Endodermal cell (in vitro differentiated cells): ENCODE measurements around the gene KCNH6. TPM values are rescaled to one million over a fixed set of nuclear protein-coding genes. Genes with fewer than 3 reads are reported as not detected.

Experiments
- DNase-seq: peaks from one replicate; pipeline ENCODE4 v3.0.0-alpha.2; 2017
- H3K27ac ChIP-seq: 2 replicates; pipeline ENCODE4 v1.5.1; 2013; ENCODE audit warnings: mild to moderate bottlenecking, low read depth, low read length, moderate library complexity
- H3K27me3 ChIP-seq: 2 replicates; pipeline ENCODE4 v1.6.1; 2013; ENCODE audit warnings: mild to moderate bottlenecking, low read length, moderate library complexity; ENCODE audit not compliant: insufficient read depth, control insufficient read depth, poor library complexity, severe bottlenecking
- H3K36me3 ChIP-seq: 2 replicates; pipeline ENCODE4 v1.7.0; 2013; ENCODE audit warnings: mild to moderate bottlenecking, low read length, moderate library complexity; ENCODE audit not compliant: control insufficient read depth, insufficient read depth
- H3K4me1 ChIP-seq: one replicate; pipeline ENCODE4 v1.7.0; 2013; ENCODE audit warnings: low read length; ENCODE audit not compliant: control insufficient read depth, insufficient read depth
- H3K4me3 ChIP-seq: 2 replicates; pipeline ENCODE4 v1.5.1; 2013; ENCODE audit warnings: mild to moderate bottlenecking, low read length, moderate library complexity
- H3K9ac ChIP-seq: 2 replicates; pipeline ENCODE4 v1.6.1; 2013; ENCODE audit warnings: mild to moderate bottlenecking, low read length, moderate library complexity; ENCODE audit not compliant: poor library complexity, severe bottlenecking; ENCODE audit errors: extremely low read depth
- H3K9me3 ChIP-seq: 2 replicates; pipeline ENCODE4 v1.6.1; 2013; ENCODE audit warnings: mild to moderate bottlenecking, low read length, moderate library complexity; ENCODE audit not compliant: control insufficient read depth
- H3K27ac Mint-ChIP-seq: 2 replicates; pipeline ENCODE4 v1.8.0; 2020; ENCODE audit warnings: mixed read lengths
- H3K27me3 Mint-ChIP-seq: 2 replicates; pipeline ENCODE4 v1.8.0; 2021; ENCODE audit warnings: mild to moderate bottlenecking, mixed read lengths; ENCODE audit not compliant: insufficient read depth
- H3K36me3 Mint-ChIP-seq: 2 replicates; pipeline ENCODE4 v1.8.0; 2020; ENCODE audit warnings: low read depth, mixed read lengths
- H3K4me1 Mint-ChIP-seq: 2 replicates; pipeline ENCODE4 v1.8.0; 2020; ENCODE audit warnings: mixed read lengths
- H3K4me3 Mint-ChIP-seq: 2 replicates; pipeline ENCODE4 v1.8.0; 2020; ENCODE audit warnings: mild to moderate bottlenecking, moderate library complexity, mixed read lengths
- H3K9me3 Mint-ChIP-seq: 2 replicates; pipeline ENCODE4 v1.8.0; 2020; ENCODE audit warnings: mild to moderate bottlenecking, mixed read lengths
- CTCF ChIP-seq: fragments of 200-600 bp; sonication (generic); conservative IDR thresholded peaks from 2 replicates; pipeline ENCODE4 v1.5.0; 2021; ENCODE audit warnings: antibody characterized with exemption, mild to moderate bottlenecking
- WGBS, 2 experiments: methylation state at CpG; one replicate each; pipeline versions ENCODE4 v1.1.5 to v1.1.7; 2013; ENCODE audit warnings: missing lambda C conversion rate in 2 of 2, mixed read lengths in 1 of 2; ENCODE audit not compliant: insufficient coverage in 1 of 2, insufficient read length in 1 of 2; 5-methylcytosine and 5-hydroxymethylcytosine counted together
- total RNA-seq, 2 donors: library from RNA; stranded (reverse); fragmentation: NEBNext Ultra II Directional in 1 of 2; extraction: Animal tissue kit (Norgen Biotek cat#: 25700) in 1 of 2; gene quantifications; 2 replicates in 1 of 2; 3 replicates in 1 of 2; pipeline ENCODE4 v1.2.1, GENCODE V29; 2021

Gene KCNH6
- total RNA-seq, 2 donors from 2014 or later: 0.79 to 0.95 TPM

DNA sequence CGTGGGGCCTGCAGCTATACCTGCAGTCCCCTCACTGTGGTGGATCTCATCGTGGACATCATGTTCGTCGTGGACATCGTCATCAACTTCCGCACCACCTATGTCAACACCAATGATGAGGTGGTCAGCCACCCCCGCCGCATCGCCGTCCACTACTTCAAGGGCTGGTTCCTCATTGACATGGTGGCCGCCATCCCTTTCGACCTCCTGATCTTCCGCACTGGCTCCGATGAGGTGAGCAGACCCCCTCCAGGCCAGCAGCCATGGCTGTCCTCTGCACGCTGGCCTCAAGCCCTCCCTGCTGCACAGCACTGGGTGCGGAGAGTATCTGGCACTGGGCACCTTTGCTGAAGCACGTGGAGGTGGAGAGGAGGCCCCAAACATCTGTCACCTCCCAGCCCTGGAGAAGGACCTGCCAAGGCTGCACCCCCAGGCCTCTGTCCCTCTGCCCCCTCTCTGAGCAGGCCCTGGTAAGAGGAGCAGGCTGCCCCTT is 11.0 kb downstream of the KCNH6 start:
- peaks cover 22% of the 10 kb centered on the region for H3K27me3 Mint-ChIP-seq
- no peaks in the 10 kb centered on the region for H3K9me3 Mint-ChIP-seq
- H3K27ac Mint-ChIP-seq: no peak overlapping the region
- no peak for DNase-seq
- WGBS, 2 experiments: 94 to 95% methylated on average over 12 to 17 of the region's 17 CpGs
- H3K4me1 ChIP-seq: peaks cover 4% of the 10 kb centered on the region
- no peaks in the 10 kb centered on the region for H3K36me3 ChIP-seq
- H3K36me3 Mint-ChIP-seq: no peaks in the 10 kb centered on the region
- TF ChIP-seq CTCF: no peak
- no peak overlapping the region for H3K27ac ChIP-seq
- H3K4me3 Mint-ChIP-seq: no peak overlapping the region
- no peak overlapping the region for H3K9ac ChIP-seq
- H3K4me1 Mint-ChIP-seq: peaks cover 9% of the 10 kb centered on the region
- H3K4me3 ChIP-seq: no peak overlapping the region
- peaks cover 22% of the 10 kb centered on the region for H3K27me3 ChIP-seq
- no peaks in the 10 kb centered on the region for H3K9me3 ChIP-seq

- H3K27me3 Mint-ChIP-seq: peaks cover 30% of the 10 kb centered on the region
- H3K4me3 ChIP-seq: no peak overlapping the region
- no peaks in the 10 kb centered on the region for H3K36me3 ChIP-seq
- no peak overlapping the region for H3K9ac ChIP-seq
- H3K27ac ChIP-seq: no peak overlapping the region
- no peak for TF ChIP-seq CTCF
- H3K9me3 ChIP-seq: no peaks in the 10 kb centered on the region
- no peaks in the 10 kb centered on the region for H3K9me3 Mint-ChIP-seq
- DNase-seq: no peak
- H3K27me3 ChIP-seq: peaks cover 30% of the 10 kb centered on the region
- peaks cover 3% of the 10 kb centered on the region for H3K4me1 Mint-ChIP-seq
- whole genome bisulfite sequencing, 2 experiments: 90 to 91% methylated on average over 9 to 13 of the region's 13 CpGs
- no peak overlapping the region for H3K27ac Mint-ChIP-seq
- no peaks in the 10 kb centered on the region for H3K4me1 ChIP-seq
- no peaks in the 10 kb centered on the region for H3K36me3 Mint-ChIP-seq
- H3K4me3 Mint-ChIP-seq: no peak overlapping the region
Observed at GRCh38 chr17:63534816-63535455, 11.8 kb downstream of the KCNH6 start.

- Histone ChIP-seq H3K9ac (no peak overlapping the region), H3K4me1 (no peaks in the 10 kb centered on the region), H3K36me3 (no peaks in the 10 kb centered on the region), H3K4me3 (no peak overlapping the region), H3K27me3 (peaks cover 31% of the 10 kb centered on the region), H3K9me3 (no peaks in the 10 kb centered on the region), H3K27ac (no peak overlapping the region)
- no peak for DNase-seq
- no peaks in the 10 kb centered on the region for H3K9me3 Mint-ChIP-seq
- 92 to 93% methylated on average over 16 to 24 of the region's 24 CpGs for WGBS, 2 experiments
- no peak overlapping the region for H3K27ac Mint-ChIP-seq
- peaks cover 3% of the 10 kb centered on the region for H3K4me1 Mint-ChIP-seq
- H3K27me3 Mint-ChIP-seq: peaks cover 31% of the 10 kb centered on the region
- H3K4me3 Mint-ChIP-seq: no peak overlapping the region
- TF ChIP-seq CTCF: no peak
- no peaks in the 10 kb centered on the region for H3K36me3 Mint-ChIP-seq
Observed at GRCh38 chr17:63535640-63536039, 12.5 kb downstream of the KCNH6 start.
